Measurements from ENCODE around the gene PCED1A.
A peak's percentile ranks its signal among the peaks of the same experiment; 100 is the strongest.

PCED1A gene

DNA sequence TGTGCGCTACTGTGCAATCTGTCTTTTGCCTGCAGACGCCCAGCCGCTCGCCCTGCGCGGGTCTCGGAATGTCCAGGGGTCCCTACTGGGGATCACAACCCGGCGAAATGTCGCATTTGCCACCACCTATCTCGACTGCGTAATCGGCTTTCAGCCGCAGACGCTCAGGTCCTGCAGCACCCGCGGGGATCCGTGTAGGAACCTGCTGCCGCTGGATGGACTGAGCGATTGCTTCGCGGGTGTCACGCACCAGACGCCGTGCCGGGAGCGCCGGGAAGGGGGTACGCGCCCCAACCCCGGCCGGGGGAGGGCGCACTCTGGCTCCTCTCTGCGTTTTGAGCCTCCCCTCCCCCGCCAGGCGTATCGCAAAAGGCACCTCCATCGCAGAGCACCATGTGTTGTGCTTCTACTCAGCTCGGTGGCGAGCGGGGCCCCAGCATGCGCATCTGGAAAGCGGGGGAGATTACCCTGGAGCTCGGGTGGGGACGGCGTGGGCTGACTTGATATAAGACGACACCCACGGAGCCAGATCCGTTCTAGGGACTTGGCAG, 32.1 kb upstream of the PCED1A start:
- TF ChIP-seq, protein P1, sequence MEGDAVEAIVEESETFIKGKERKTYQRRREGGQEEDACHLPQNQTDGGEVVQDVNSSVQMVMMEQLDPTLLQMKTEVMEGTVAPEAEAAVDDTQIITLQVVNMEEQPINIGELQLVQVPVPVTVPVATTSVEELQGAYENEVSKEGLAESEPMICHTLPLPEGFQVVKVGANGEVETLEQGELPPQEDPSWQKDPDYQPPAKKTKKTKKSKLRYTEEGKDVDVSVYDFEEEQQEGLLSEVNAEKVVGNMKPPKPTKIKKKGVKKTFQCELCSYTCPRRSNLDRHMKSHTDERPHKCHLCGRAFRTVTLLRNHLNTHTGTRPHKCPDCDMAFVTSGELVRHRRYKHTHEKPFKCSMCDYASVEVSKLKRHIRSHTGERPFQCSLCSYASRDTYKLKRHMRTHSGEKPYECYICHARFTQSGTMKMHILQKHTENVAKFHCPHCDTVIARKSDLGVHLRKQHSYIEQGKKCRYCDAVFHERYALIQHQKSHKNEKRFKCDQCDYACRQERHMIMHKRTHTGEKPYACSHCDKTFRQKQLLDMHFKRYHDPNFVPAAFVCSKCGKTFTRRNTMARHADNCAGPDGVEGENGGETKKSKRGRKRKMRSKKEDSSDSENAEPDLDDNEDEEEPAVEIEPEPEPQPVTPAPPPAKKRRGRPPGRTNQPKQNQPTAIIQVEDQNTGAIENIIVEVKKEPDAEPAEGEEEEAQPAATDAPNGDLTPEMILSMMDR (IDR thresholded peaks at IDR 0.05; ENCODE audit: low read depth, low read length): peak; percentile 34
- no peak for DNase-seq (ENCODE audit: extremely low read depth, low read depth)

DNA sequence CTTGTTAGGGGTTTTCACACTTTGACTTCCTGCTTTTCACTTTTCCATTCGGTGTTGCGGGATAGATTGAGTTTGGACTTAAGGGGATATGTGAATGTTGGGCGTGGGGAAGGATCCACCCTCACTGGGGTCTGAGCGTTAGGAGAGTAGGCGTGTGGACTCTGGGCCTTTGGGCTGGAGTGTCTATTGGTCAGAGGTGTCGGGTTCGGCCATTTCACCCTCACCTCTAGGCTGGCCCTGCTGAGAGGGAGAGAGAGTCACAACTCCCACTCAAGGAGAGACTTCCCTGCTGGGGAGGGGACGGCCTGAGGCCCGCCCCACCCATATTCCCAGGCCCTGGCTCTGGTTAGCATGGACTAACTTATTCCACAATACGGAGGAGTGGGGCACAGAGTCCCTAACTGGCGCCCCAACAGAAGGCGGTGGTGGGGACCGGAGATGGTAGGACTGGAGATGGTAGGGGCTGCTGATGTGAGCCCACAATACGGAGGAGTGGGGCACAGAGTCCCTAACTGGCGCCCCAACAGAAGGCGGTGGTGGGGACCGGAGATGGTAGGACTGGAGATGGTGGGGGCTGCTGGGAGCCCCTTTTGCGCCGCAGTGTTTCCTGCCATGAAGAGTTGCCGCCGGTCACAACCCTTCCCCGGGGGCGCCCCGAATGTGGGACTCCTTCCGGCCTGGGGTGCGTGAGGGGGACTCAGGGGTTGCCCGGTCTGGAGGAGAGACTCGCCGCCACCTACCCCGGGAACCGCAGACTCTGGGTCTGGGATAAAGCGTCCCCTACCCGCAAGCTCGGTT, 31.4 kb upstream of the PCED1A start:
- DNase-seq (ENCODE audit: extremely low read depth, low read depth): no peak
- TF ChIP-seq, protein P1 (IDR thresholded peaks at IDR 0.05; ENCODE audit: low read depth, low read length): no peak

DNA sequence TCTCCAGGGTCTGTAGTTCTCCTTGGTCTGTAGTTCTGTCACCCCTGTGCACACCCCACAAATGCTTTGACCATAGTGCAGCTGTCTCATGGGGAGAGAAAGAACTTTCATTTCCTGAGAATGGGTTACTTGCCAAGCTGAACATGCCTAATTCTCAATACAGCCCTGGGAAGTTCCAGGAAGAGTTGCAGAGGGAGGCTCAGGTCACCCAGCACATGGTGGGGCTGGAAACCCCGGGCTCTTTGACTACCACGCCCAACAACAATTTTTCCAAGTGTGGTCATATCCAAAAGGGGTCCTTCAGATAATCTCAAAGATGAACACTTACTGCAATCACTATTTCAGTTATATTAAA, 30.6 kb upstream of the PCED1A start:
- TF ChIP-seq, protein P1 (IDR thresholded peaks at IDR 0.05; ENCODE audit: low read depth, low read length): no peak
- DNase-seq (ENCODE audit: extremely low read depth, low read depth): no peak

- TF ChIP-seq, protein P1 (IDR thresholded peaks at IDR 0.05; ENCODE audit: low read depth, low read length): no peak
- DNase-seq (ENCODE audit: extremely low read depth, low read depth): no peak
Measured at GRCh38 chr20:2869381-2869780, 28.9 kb upstream of the PCED1A start.

DNA sequence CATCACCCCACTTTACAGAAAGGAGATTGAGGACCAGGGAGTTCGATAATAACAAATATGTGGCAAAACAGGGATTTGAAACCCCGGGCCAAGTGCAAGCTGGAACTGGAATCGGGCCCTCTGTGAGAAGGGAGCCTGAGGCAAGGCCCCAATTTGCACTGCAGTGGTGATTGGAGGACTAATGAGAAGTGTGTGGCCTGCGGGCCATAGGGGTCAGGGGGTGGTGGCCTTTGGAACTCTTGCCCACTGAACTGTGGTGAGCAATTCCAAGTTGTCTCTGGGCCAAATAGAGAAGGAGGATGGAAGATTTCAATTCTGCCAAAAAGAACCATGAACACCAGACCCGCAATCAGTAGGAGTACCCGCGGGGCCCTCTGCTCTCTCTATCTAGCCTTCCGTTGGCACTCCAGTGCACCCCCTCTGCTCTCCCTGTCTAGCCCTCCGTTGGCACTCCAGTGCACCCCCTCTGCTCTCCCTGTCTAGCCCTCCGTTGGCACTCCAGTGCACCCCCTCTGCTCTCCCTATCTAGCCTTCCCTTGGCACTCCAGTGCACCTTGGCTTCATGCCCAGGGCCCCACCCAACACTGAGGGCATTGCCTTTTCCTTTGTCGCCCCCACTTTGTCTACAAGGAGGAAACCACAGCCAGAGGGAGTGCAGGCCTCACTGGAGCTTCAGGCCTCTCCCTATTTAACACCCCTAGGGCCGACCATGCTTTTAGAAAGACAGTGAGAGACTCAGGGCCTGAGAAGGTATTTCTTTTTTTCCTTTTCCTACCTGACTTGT, 26.8 kb upstream of the PCED1A start:
- DNase-seq (ENCODE audit: extremely low read depth, low read depth): no peak
- TF ChIP-seq, protein P1 (IDR thresholded peaks at IDR 0.05; ENCODE audit: low read depth, low read length): no peak

GRCh38 chr20:2866236-2866635, 25.8 kb upstream of the PCED1A start:
- TF ChIP-seq, protein P1 (IDR thresholded peaks at IDR 0.05; ENCODE audit: low read depth, low read length): no peak
- DNase-seq (ENCODE audit: extremely low read depth, low read depth): no peak

DNA sequence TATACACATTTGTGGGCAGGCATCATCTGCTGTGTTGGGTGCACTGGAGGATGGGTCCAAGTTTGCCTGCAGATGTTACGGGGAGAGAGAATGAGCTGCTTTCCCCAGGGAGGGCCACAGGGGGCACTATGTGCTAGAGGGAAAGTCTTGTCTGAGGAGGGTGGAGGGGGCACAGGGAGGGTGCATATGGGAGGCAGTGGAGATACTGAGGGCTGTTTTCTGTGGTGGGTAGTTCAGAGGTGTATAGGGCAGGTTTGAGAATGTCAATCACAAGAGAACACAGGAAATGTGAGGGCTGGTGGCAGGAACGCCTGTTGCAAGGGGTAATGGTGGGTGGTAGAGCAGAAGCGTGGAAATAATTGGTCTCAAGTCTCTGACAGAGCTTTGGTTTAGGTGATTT, 25.2 kb upstream of the PCED1A start:
- TF ChIP-seq, protein P1 (IDR thresholded peaks at IDR 0.05; ENCODE audit: low read depth, low read length): no peak
- DNase-seq (ENCODE audit: extremely low read depth, low read depth): no peak

All from AG09319 (cell line).